ENCODE results near the gene SVIP.

SVIP gene, protein sequence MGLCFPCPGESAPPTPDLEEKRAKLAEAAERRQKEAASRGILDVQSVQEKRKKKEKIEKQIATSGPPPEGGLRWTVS

DNA sequence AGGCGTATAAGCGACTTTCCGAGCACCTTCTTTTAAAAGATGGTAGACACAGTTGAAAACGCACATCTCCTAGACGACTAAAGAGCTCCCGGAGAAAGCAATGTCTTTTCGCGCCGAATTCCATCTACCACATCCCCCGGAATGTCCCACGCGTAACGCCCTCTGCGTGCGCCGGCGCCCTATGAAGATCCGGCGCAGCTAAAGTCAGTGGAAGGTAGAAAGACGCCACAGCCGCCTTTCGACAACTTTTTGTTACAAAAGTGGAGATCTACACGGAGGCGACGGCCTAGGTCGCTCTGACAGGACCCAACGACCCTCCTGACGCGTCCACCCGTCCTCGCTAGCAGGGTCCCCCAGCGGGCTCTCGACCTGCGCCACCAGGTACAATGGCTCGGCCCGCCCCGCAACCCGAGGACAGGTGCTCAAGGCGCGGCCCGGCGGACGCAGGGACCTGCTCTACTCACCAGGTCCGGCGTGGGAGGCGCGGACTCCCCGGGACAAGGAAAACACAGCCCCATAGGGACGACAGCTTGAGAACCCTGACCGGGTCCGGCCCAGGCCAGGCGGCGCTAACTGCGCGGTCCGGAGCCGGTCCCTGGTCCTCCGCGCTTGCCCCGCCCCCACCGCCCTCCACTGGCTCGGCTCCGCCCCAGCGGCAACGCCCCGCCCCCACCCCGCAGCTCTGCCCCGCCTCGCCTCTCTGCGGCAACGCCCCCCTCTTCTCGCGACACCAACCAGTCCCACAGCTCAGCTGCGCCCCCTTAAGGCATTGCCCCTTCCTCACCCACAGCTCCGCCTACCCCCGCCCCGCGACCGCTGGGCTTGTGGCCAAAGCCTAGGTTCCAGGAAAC, at the start of gene SVIP:
SVIP (minus strand) TSS at position 571 of the 851 bp plus-strand sequence; CDS start at position 518, 53 bp downstream.
- in situ Hi-C loops (cut with HindIII; ENCODE audit: low sequenced_read_pairs) = no loop called here
- TF ChIP-seq, protein P1, sequence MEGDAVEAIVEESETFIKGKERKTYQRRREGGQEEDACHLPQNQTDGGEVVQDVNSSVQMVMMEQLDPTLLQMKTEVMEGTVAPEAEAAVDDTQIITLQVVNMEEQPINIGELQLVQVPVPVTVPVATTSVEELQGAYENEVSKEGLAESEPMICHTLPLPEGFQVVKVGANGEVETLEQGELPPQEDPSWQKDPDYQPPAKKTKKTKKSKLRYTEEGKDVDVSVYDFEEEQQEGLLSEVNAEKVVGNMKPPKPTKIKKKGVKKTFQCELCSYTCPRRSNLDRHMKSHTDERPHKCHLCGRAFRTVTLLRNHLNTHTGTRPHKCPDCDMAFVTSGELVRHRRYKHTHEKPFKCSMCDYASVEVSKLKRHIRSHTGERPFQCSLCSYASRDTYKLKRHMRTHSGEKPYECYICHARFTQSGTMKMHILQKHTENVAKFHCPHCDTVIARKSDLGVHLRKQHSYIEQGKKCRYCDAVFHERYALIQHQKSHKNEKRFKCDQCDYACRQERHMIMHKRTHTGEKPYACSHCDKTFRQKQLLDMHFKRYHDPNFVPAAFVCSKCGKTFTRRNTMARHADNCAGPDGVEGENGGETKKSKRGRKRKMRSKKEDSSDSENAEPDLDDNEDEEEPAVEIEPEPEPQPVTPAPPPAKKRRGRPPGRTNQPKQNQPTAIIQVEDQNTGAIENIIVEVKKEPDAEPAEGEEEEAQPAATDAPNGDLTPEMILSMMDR (IDR thresholded peaks at IDR 0.05; ENCODE audit: low read depth, low read length, missing control alignments) = peak; percentile 72
- H3K4me3 ChIP-seq (ENCODE audit: low read depth, low read length) = peak within 1 kb of the TSS; percentile 96
- peak; percentile 86 for DNase-seq (ENCODE audit: low read depth)

DNA sequence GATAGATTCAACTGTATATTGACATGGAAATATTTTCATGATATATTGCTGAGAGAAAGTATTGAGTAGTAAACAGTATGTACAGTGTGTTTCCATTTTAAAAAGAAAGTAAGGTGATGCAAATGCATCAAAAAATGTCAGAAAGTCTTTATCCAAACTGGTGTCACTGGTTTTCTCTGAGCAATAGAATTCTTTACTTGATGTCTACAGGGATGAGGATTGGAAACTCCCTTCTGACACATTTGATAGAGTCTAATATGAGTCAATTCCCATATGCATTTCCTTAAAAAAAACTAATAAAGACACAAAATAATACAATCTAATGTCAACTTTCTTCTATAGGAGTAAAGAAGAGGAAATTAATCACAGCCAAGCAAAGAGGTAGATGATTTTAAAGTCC, 49.0 kb upstream of the SVIP start:
- no peak for DNase-seq (ENCODE audit: low read depth)
- H3K4me3 ChIP-seq (ENCODE audit: low read depth, low read length) = no peak overlapping the region
- in situ Hi-C loops (cut with HindIII; ENCODE audit: low sequenced_read_pairs) = no loop called here
- TF ChIP-seq, protein P1 (IDR thresholded peaks at IDR 0.05; ENCODE audit: low read depth, low read length, missing control alignments) = no peak

DNA sequence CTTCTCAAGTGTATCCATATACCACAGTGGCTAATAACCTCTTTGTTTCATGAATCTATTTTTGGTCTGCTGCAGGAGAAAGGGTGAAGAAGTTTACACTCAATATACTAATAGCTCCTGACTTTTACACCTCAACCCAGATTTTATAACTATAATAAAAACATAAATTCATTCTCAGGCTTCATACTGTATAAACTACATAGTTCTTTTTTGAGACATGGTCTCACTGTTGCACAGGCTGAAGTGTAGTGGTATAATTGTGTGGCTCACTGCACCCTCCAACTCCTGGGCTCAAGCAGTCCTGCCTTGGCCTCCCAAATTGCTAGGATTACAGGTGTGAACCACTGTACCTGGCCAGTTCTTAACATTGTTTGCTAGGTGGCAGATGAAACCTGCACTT, 48.4 kb upstream of the SVIP start:
- DNase-seq (ENCODE audit: low read depth) = no peak
- no peak overlapping the region for H3K4me3 ChIP-seq (ENCODE audit: low read depth, low read length)
- TF ChIP-seq, protein P1 (IDR thresholded peaks at IDR 0.05; ENCODE audit: low read depth, low read length, missing control alignments) = no peak
- in situ Hi-C loops (cut with HindIII; ENCODE audit: low sequenced_read_pairs) = no loop called here

DNA sequence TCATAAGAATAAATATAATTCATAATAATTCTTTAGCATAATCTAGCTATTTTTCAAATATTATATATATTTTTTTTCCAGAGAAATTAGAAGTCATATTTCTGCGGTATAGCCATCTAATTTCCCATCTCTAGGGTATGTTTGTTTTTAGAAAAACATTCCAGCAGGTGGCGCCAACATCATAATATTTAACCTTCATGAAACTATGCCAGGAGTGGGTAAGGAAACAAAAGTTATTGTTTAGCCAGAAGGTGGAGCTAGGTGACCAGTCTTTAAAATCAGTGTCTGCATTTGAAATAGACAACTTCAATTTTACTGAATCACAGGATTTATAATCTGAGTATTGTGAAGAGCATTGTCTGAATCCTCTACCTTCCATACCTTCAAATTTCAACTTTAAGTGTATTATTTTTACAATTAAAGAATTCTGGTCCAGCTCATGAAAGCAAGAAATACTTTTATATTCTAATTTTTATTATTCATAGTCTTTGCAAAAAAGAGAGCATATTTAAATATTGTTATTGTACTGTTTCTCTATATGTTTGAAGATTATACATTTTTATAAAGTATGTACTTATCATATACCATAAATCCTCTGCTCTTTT, 46.4 kb upstream of the SVIP start:
- DNase-seq (ENCODE audit: low read depth) = peak; percentile 87
- TF ChIP-seq, protein P1 (IDR thresholded peaks at IDR 0.05; ENCODE audit: low read depth, low read length, missing control alignments) = peak; percentile 66
- no peak overlapping the region for H3K4me3 ChIP-seq (ENCODE audit: low read depth, low read length)
- in situ Hi-C loops (cut with HindIII; ENCODE audit: low sequenced_read_pairs) = no loop called here

DNA sequence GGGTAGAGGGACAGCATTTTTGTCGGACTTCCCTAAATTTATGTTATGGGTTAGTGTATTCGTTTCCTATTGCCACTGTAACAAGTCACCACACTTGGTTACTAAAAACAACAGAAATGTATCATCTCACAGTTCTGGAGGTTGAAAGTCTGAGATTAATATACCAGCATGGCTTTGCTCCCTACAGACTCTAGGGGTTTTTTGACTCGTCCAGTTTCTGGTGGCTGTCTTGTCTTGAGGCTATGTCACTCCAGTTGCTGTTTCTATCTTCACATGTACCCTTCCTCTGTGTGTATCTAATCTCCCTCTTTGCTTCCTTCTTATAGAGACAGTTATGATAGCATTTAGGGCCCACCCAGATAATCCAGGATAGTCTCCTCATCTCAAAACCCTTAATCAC, 39.7 kb upstream of the SVIP start:
- in situ Hi-C loops (cut with HindIII; ENCODE audit: low sequenced_read_pairs) = no loop called here
- no peak overlapping the region for H3K4me3 ChIP-seq (ENCODE audit: low read depth, low read length)
- TF ChIP-seq, protein P1 (IDR thresholded peaks at IDR 0.05; ENCODE audit: low read depth, low read length, missing control alignments) = no peak
- DNase-seq (ENCODE audit: low read depth) = no peak

DNA sequence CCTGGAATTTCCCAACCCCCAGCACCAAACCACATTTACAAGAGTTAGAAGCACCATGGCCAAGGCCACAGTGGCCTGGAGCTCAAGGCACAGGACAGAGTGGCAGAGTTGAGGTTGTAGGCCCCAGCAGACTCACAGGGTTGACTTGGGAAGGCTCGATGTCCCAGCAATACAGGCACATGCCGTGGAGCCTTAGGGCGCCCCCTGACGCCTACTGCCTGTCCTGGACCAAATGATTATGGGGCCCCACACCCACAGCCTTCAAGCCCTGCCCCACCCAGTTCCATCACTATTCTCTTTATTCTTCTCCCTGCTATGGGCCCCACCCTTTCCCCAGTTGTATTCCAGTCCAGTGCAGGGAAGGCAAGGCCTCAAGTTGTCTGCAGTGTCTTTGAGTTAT, 30.6 kb upstream of the SVIP start, which contains the start of gene CCDC179:
CCDC179 (minus strand) TSS at position 234 of the 400 bp plus-strand sequence; CDS start at position 181, 53 bp downstream.
- TF ChIP-seq, protein P1 (IDR thresholded peaks at IDR 0.05; ENCODE audit: low read depth, low read length, missing control alignments) = no peak
- DNase-seq (ENCODE audit: low read depth) = no peak
- in situ Hi-C loops (cut with HindIII; ENCODE audit: low sequenced_read_pairs) = no loop called here
- H3K4me3 ChIP-seq (ENCODE audit: low read depth, low read length) = no peak within 1 kb of the TSS

All from astrocyte of the cerebellum (primary cell).